Adrenal gland (tissue), 12 donors: ENCODE results near the gene NAP1L5. TPM values are rescaled to one million over a fixed set of nuclear protein-coding genes. Genes with fewer than 3 reads are reported as not detected.

Experiments used
- DNase-seq, 7 donors: peaks; one replicate each; pipeline ENCODE4 v3.0.0-alpha.2; 2019 to 2020
- H3K27ac ChIP-seq, 5 donors: fragments of 200-600 bp; sonication (generic) in 4 of 5; 1 replicate in 3 of 5; 2 replicates in 2 of 5; pipeline versions ENCODE4 v1.5.1 to v1.8.0; 2016 to 2020; ENCODE audit warnings: mild to moderate bottlenecking in 1 of 5
- H3K27me3 ChIP-seq: fragments of 200-600 bp; 2 replicates; pipeline ENCODE4 v1.8.0; 2021
- H3K36me3 ChIP-seq, 2 donors: fragments of 200-600 bp; replicated peaks in 1 of 2; 1 replicate in 1 of 2; 2 replicates in 1 of 2; pipeline versions ENCODE4 v1.5.1 to v1.8.0; 2018 to 2022
- H3K4me1 ChIP-seq, 2 donors: fragments of 200-600 bp; replicated peaks in 1 of 2; 1 replicate in 1 of 2; 2 replicates in 1 of 2; pipeline versions ENCODE4 v1.5.1 to v1.8.0; 2018 to 2021
- H3K4me3 ChIP-seq, 4 donors: fragments of 200-600 bp; sonication (generic) in 3 of 4; one replicate each; pipeline ENCODE4 v1.5.1; 2016 to 2018
- H3K9me3 ChIP-seq, 3 donors: fragments of 200-600 bp; sonication (generic) in 1 of 3; replicated peaks in 1 of 3; 1 replicate in 2 of 3; 2 replicates in 1 of 3; pipeline versions ENCODE4 v1.5.1 to v1.8.0; 2016 to 2021
- POLR2A ChIP-seq, 2 donors: fragments of 450-650 bp; IDR thresholded peaks; one replicate each; pipeline ENCODE4 v1.6.1; 2017; ENCODE audit warnings: antibody characterized with exemption in 2 of 2, mild to moderate bottlenecking in 2 of 2, moderate library complexity in 1 of 2
- WGBS, 4 donors: extraction: QIAGEN DNeasy Blood & Tissue Kit in 2 of 4; methylation state at CpG; one replicate each; pipeline versions ENCODE4 v1.1.5 to v1.1.7; 2013 to 2017; 5-methylcytosine and 5-hydroxymethylcytosine counted together
- intact Hi-C, 2 donors: fragments of 100-400 bp; cut with DNase I; formaldehyde crosslinking; loops; one replicate each; pipeline versions ENCODE4 v1.14.1 to v1.15.0; 2022 to 2023
- polyA plus RNA-seq, 3 donors: library from polyadenylated mRNA; stranded (reverse); fragments of 200-250 nt in 2 of 3; fragments of 350-450 nt in 1 of 3; fragmentation: Illumina TruSeq in 1 of 3; extraction: RNeasy Lipid Tissue Mini Kit (QIAGEN cat#74804) in 1 of 3; gene quantifications; one replicate each; pipeline ENCODE4 v1.2.3, GENCODE V29; 2013 to 2014
- total RNA-seq, 9 donors: library from RNA; depleted of rRNA in 4 of 9; stranded (reverse); fragments of >200 nt in 4 of 9; fragments of 120-200 nt in 1 of 9; fragmentation: NEBNext Ultra II Directional in 1 of 9; extraction: Animal tissue kit (Norgen Biotek cat#: 25700) in 1 of 9; gene quantifications; one replicate each; pipeline versions ENCODE4 v1.1.0 to v1.2.4, GENCODE V29; 2013 to 2023
- TF ChIP-seq, protein P1 (sequence below), 6 experiments: fragments of 450-650 bp in 4 of 6; fragments of 200-600 bp in 2 of 6; sonication (generic) in 1 of 6; IDR thresholded peaks; 1 replicate in 5 of 6; 2 replicates in 1 of 6; pipeline versions ENCODE4 v1.5.1 to v1.8.0; 2016 to 2021; ENCODE audit warnings: antibody characterized with exemption in 6 of 6, mild to moderate bottlenecking in 2 of 6, moderate library complexity in 1 of 6
- donor health status: healthy with polysubstance abuse.
- donor health status: Bipolar disorder and iron deficiency.
- donor health status: DM: yes; HTN: yes; CAD: no.
- donor health status: DM: no; HTN: no; CAD: no.
- donor health status: DM: no; HTN: no; CAD: no.
- donor health status: DM: yes; HTN: yes; CAD: no.

The NAP1L5 gene
- total and polyA plus RNA-seq, 12 donors, result 5.0 to 57.6 (median 14.1) TPM

DNA sequence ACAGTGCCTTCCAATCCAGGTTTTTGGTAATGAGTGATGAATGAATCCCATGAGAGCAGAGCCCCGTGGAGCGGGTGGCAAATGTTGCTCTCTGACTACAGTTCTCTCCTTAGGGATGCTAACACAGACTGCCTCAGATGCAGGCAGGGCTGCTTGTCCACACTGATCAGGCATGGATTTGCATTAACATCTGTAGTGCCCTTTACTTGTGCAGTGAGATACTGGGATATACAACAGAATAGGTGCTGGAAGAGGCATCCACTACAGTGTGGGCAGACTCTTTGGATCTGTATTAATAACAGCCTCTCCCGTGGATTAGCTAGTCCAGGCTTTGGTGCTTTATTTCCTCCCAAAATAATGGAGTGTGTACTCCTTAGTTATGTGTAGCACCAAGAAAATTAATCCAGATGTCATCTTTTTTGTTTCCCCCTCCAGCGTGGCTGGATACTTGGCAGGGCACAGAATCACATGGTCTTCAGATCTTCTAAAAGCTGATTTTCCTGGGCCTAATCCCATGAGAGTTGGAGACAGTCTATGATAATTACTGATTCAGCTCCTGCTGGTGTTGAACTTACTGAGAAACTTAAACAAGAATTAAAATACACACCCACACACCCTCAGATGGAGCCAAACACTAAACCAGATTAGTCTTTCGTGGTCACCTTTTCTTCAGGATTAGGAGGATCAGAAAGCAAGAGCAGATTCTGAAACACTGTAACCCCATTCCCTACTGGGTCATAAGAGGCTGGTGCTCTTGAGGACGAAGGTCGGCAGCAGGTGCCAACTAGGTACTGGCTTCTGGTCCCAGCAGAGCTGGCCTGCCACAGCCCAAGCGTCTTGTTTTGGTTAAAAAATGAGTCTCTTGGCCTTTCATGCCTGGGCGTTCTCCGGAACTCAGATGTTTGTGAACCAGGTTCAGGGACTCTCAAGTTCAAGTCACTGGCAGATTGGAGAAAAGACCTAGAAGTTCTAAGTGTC lies 23.1 kb upstream of the NAP1L5 start:
- no peaks in the 10 kb centered on the region for H3K4me1 ChIP-seq
- 88 to 94% (median 93%) methylated on average over 9 to 10 of the region's 10 CpGs for WGBS, 4 donors
- H3K27me3 ChIP-seq, result no peaks in the 10 kb centered on the region
- TF ChIP-seq, protein P1, sequence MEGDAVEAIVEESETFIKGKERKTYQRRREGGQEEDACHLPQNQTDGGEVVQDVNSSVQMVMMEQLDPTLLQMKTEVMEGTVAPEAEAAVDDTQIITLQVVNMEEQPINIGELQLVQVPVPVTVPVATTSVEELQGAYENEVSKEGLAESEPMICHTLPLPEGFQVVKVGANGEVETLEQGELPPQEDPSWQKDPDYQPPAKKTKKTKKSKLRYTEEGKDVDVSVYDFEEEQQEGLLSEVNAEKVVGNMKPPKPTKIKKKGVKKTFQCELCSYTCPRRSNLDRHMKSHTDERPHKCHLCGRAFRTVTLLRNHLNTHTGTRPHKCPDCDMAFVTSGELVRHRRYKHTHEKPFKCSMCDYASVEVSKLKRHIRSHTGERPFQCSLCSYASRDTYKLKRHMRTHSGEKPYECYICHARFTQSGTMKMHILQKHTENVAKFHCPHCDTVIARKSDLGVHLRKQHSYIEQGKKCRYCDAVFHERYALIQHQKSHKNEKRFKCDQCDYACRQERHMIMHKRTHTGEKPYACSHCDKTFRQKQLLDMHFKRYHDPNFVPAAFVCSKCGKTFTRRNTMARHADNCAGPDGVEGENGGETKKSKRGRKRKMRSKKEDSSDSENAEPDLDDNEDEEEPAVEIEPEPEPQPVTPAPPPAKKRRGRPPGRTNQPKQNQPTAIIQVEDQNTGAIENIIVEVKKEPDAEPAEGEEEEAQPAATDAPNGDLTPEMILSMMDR (IDR thresholded peaks at IDR 0.05), result no peak
- TF ChIP-seq POLR2A (IDR thresholded peaks at IDR 0.05), result no peak
- intact Hi-C loops, result no loop called here
- H3K4me3 ChIP-seq, result no peak overlapping the region
- H3K27ac ChIP-seq, result no peak overlapping the region
- no peak for DNase-seq
- peaks cover 0 to 11% (median 9%) of the 10 kb centered on the region in 3 donors for H3K9me3 ChIP-seq
- peaks cover 0 to 20% of the 10 kb centered on the region in 2 donors for H3K36me3 ChIP-seq

DNA sequence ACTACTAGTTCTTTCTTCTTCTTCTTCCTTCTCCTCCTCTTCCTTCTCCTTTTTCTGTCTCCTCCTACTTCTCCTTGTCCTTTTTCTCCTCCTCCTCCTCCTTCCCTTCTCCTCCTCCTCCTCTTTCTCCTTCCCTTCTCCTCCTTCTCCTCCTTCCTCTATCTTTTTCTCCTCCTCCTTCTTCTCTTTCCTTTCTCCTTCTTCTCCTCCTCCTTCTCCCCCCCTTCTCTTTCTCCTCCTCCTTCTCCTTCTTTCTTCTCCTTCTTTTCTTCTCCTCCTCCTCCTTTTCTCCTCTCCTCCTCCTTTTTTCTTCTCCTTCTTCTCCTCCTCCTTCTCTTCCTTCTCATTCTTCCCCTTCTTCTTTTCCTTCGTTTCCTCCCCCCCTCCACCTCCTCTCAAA lies 21.8 kb upstream of the NAP1L5 start:
- peaks cover 0 to 11% (median 9%) of the 10 kb centered on the region in 3 donors for H3K9me3 ChIP-seq
- no peaks in the 10 kb centered on the region for H3K4me1 ChIP-seq
- intact Hi-C loops, result no loop called here
- peaks cover 0 to 17% of the 10 kb centered on the region in 2 donors for H3K36me3 ChIP-seq
- 91 to 100% (median 95%) methylated on average over 1 of the region's 1 CpG for WGBS, 4 donors
- no peak for TF ChIP-seq POLR2A (IDR thresholded peaks at IDR 0.05)
- TF ChIP-seq, protein P1 (IDR thresholded peaks at IDR 0.05), result no peak
- no peak overlapping the region for H3K4me3 ChIP-seq
- H3K27me3 ChIP-seq, result no peaks in the 10 kb centered on the region
- no peak for DNase-seq
- H3K27ac ChIP-seq, result no peak overlapping the region

DNA sequence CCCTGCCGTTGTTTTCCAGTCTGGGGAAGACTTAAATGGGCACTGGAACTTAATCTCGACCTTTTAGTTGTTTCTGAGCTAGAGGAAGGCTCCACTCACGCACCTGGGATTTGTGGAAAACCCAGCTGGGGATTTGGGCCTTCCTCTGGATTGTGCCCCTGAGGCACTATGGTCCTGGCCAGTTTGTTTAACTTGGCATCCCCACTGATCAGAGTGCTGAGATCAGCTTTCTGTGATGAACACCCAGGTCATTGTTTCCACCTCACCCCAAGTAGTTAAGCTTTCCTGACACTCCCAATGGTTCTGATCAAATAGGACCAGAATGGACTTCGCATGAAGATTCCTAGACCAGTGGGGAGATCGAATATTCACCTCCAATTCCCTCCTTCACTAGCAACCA lies 20.5 kb upstream of the NAP1L5 start:
- intact Hi-C loops, result no loop called here
- no peak for DNase-seq
- H3K4me3 ChIP-seq, result no peak overlapping the region
- H3K36me3 ChIP-seq, result peaks cover 0 to 9% of the 10 kb centered on the region in 2 donors
- H3K4me1 ChIP-seq, result no peaks in the 10 kb centered on the region
- no peak overlapping the region for H3K27ac ChIP-seq
- TF ChIP-seq POLR2A (IDR thresholded peaks at IDR 0.05), result no peak
- TF ChIP-seq, protein P1 (IDR thresholded peaks at IDR 0.05), result no peak
- H3K9me3 ChIP-seq, result peaks cover 0 to 11% (median 9%) of the 10 kb centered on the region in 3 donors
- 97 to 100% (median 98%) methylated on average over 5 of the region's 5 CpGs for WGBS, 4 donors
- no peaks in the 10 kb centered on the region for H3K27me3 ChIP-seq

DNA sequence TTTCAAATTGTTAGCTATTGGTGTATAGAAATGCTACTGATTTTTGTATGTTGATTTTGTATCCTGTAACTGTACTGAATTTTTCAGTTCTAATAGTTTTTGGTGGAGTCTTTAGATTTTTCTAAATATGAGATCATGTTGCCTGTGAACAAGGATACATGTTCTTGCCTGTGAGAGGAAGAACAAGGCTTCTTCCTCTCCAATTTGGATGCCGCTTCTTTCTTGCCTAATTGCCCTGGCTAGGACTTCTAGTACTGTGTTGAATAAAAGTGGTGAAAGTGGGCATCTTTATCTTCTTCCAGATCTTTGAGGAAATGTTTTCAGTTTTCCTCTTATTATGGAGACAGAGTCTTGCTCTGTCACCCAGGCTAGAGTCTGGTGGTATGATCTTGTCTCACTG lies 16.2 kb upstream of the NAP1L5 start:
- no peak overlapping the region for H3K4me3 ChIP-seq
- no peak for DNase-seq
- TF ChIP-seq POLR2A (IDR thresholded peaks at IDR 0.05), result no peak
- TF ChIP-seq, protein P1 (IDR thresholded peaks at IDR 0.05), result no peak
- WGBS, 4 donors, result 88 to 100% (median 99%) methylated on average over 1 of the region's 1 CpG
- no peak overlapping the region for H3K27ac ChIP-seq
- peaks cover 0 to 11% (median 9%) of the 10 kb centered on the region in 3 donors for H3K9me3 ChIP-seq
- H3K4me1 ChIP-seq, result no peaks in the 10 kb centered on the region
- intact Hi-C loops, result no loop called here
- H3K27me3 ChIP-seq, result no peaks in the 10 kb centered on the region
- no peaks in the 10 kb centered on the region for H3K36me3 ChIP-seq
